ENCODE data around the gene LINC00305. TPM values are rescaled to one million over a fixed set of nuclear protein-coding genes. Genes with fewer than 3 reads are reported as not detected.

The LINC00305 gene
- total RNA-seq = not detected

GRCh38 chr18:64148988-64149387 lies at the start of gene LINC00305:
LINC00305 (minus strand) TSS chr18:64149088.
- Mint-ChIP-seq H3K36me3 (ENCODE audit: low read depth) (no peaks in the 10 kb centered on the region), H3K9me3 (no peaks in the 10 kb centered on the region), H3K27me3 (no peaks in the 10 kb centered on the region), H3K4me3 (no peak within 1 kb of the TSS), H3K4me1 (no peaks in the 10 kb centered on the region), H3K27ac (no peak within 1 kb of the TSS)
- POLR2A ChIA-PET = no interaction called here
- no peak for DNase-seq
- CTCF ChIA-PET = no interaction called here

- DNase-seq = no peak
- H3K4me3 Mint-ChIP-seq = no peak overlapping the region
- H3K4me1 Mint-ChIP-seq = no peaks in the 10 kb centered on the region
- CTCF ChIA-PET = no interaction called here
- H3K27ac Mint-ChIP-seq = no peak overlapping the region
- no peaks in the 10 kb centered on the region for H3K9me3 Mint-ChIP-seq
- H3K27me3 Mint-ChIP-seq = no peaks in the 10 kb centered on the region
- H3K36me3 Mint-ChIP-seq (ENCODE audit: low read depth) = no peaks in the 10 kb centered on the region
- POLR2A ChIA-PET = no interaction called here
Observed at GRCh38 chr18:64191069-64191468, 42.2 kb upstream of the LINC00305 start.

GRCh38 chr18:64185987-64186386 lies 37.1 kb upstream of the LINC00305 start:
- H3K4me3 Mint-ChIP-seq = no peak overlapping the region
- CTCF ChIA-PET = no interaction called here
- H3K36me3 Mint-ChIP-seq (ENCODE audit: low read depth) = no peaks in the 10 kb centered on the region
- no peaks in the 10 kb centered on the region for H3K4me1 Mint-ChIP-seq
- DNase-seq = no peak
- H3K27me3 Mint-ChIP-seq = no peaks in the 10 kb centered on the region
- no peaks in the 10 kb centered on the region for H3K9me3 Mint-ChIP-seq
- no peak overlapping the region for H3K27ac Mint-ChIP-seq
- POLR2A ChIA-PET = no interaction called here

DNA sequence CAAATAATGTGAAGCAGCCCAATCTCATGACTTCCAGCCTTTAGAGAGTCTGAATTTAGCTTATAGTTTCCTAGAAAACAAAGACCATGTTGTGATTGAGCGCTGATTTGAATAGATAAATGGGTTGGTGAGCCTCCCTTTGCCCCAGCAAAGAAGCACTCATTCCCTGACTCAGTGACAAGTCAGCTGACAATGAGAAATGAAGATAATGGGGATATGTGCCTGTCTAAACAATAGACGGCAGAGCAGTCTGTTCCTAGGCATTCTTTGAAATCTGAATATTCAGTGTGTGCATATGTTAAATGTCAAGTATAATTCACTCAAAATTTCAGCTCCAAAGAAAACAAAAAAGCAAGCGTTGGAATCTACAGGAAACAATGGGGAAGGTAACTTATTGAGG lies 34.8 kb upstream of the LINC00305 start:
- CTCF ChIA-PET = no interaction called here

DNA sequence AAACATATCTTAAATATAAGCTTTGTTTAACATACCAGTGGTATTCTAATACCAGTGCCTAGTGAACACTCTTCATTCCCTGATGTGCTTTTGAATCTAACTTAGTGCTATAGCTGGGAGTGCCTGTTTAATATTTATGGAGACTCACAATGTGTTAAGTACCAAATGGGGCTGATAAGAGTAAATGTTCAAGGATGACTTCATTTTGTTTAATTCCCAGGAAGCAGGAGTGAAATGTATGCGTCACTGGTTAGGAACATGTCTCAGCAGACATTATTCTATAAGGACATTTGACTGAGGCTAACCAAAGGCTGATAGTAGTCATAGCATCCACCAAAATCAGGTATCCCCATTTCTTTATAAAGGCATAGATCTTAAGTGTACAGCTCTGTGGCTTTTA lies 31.7 kb upstream of the LINC00305 start:
- no peaks in the 10 kb centered on the region for H3K36me3 Mint-ChIP-seq (ENCODE audit: low read depth)
- POLR2A ChIA-PET = no interaction called here
- DNase-seq = no peak
- H3K4me3 Mint-ChIP-seq = no peak overlapping the region
- H3K4me1 Mint-ChIP-seq = no peaks in the 10 kb centered on the region
- H3K27me3 Mint-ChIP-seq = no peaks in the 10 kb centered on the region
- no peaks in the 10 kb centered on the region for H3K9me3 Mint-ChIP-seq
- no peak overlapping the region for H3K27ac Mint-ChIP-seq
- CTCF ChIA-PET = no interaction called here

More for the DNA sequence above, 34.8 kb upstream of the LINC00305 start:
- no peak overlapping the region for H3K27ac Mint-ChIP-seq
- no peaks in the 10 kb centered on the region for H3K4me1 Mint-ChIP-seq
- H3K9me3 Mint-ChIP-seq = no peaks in the 10 kb centered on the region
- no peaks in the 10 kb centered on the region for H3K36me3 Mint-ChIP-seq (ENCODE audit: low read depth)
- POLR2A ChIA-PET = no interaction called here
- no peak overlapping the region for H3K4me3 Mint-ChIP-seq
- no peak for DNase-seq
- H3K27me3 Mint-ChIP-seq = no peaks in the 10 kb centered on the region

DNA sequence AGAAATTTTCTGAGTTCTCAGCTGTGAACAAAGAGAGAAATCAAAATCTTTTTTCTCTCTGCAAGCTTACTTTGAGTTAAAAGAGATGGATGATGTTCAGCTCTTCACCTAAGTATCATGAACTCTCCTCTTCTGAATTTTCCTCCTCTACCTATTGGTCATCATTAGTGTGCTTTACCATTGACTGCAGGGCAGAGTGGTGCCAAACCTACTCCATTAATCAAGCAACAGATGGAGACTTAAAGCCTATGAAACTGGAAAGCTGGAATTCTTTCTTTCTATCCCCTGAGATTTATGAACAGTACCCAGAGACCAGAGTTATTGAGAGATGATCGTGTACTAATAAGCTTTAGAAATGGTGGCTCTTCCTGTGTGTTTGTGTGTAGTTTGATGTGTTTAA lies 31.3 kb upstream of the LINC00305 start:
- DNase-seq = no peak
- Mint-ChIP-seq H3K4me1 (no peaks in the 10 kb centered on the region), H3K27me3 (no peaks in the 10 kb centered on the region), H3K36me3 (ENCODE audit: low read depth) (no peaks in the 10 kb centered on the region), H3K4me3 (no peak overlapping the region), H3K9me3 (no peaks in the 10 kb centered on the region), H3K27ac (no peak overlapping the region)
- ChIA-PET CTCF (no interaction called here), POLR2A (no interaction called here)

DNA sequence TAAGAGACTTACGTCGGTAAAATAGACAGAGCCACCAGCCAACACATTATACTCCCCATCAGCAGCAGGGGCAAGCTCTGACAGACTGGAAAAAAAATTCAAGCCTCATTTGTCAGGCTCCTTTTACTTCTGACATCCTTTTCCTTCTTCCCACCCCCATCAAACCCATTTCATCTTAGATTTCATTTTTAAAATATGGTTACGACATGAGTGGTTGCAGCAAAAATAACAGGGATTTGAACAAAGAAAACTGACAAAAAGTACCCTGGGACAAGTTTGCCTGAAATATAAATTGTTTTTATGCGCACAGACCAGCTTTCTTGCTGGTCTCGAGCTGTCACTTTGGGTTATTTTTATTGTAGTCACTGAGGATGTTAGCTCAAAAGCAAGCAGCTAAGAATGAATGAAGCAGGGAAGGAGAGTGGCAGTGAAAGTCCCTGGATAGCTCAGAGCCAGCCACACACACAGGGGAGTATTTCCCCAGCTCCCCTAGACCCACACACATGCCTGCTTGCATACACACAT lies 30.7 kb upstream of the LINC00305 start:
- no peak overlapping the region for H3K27ac Mint-ChIP-seq
- no peaks in the 10 kb centered on the region for H3K36me3 Mint-ChIP-seq (ENCODE audit: low read depth)
- CTCF ChIA-PET = no interaction called here
- no peaks in the 10 kb centered on the region for H3K9me3 Mint-ChIP-seq
- no peaks in the 10 kb centered on the region for H3K4me1 Mint-ChIP-seq
- POLR2A ChIA-PET = no interaction called here
- no peak for DNase-seq
- no peak overlapping the region for H3K4me3 Mint-ChIP-seq
- no peaks in the 10 kb centered on the region for H3K27me3 Mint-ChIP-seq

DNA sequence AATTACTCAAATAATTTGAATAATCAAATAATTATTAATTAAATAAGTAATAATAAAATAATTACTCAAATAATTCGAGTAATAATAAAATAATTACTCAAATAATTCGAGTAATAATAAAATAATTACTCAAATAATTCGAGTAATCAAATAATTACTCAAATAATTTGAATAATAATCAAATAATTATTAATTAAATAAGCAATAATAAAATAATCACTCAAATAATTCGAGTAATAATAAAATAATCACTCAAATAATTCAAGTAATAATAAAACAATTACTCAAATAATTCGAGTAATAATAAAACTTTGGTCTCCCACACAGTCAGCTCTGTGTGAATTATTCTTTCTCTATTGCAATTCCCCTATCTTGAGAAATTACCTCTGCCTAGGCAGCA lies 30.0 kb upstream of the LINC00305 start:
- H3K4me1 Mint-ChIP-seq = no peaks in the 10 kb centered on the region
- no peak overlapping the region for H3K27ac Mint-ChIP-seq
- H3K36me3 Mint-ChIP-seq (ENCODE audit: low read depth) = no peaks in the 10 kb centered on the region
- no peak for DNase-seq
- H3K27me3 Mint-ChIP-seq = no peaks in the 10 kb centered on the region
- CTCF ChIA-PET = no interaction called here
- POLR2A ChIA-PET = no interaction called here
- no peak overlapping the region for H3K4me3 Mint-ChIP-seq
- H3K9me3 Mint-ChIP-seq = no peaks in the 10 kb centered on the region

DNA sequence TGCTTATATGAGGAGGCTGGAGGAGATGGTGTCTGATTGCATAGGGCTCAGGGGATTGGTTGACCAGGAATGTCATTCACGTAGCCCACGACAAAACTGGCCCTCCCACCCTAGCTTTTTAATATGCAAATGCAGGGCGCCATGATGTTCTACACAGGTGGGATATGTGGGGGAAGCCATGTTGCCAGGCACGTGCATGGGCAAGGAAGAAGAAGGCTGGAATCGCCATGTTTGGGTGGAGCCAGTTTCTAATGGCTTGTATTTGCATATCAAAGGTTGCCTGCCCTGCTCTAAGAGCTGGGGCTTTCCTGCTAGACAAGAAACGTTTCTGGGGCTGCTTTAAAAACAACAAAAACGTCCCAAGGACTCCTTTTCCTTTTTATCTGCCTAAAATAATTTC lies 26.5 kb upstream of the LINC00305 start:
- no peak overlapping the region for H3K27ac Mint-ChIP-seq
- no peak overlapping the region for H3K4me3 Mint-ChIP-seq
- no peaks in the 10 kb centered on the region for H3K4me1 Mint-ChIP-seq
- POLR2A ChIA-PET = no interaction called here
- CTCF ChIA-PET = no interaction called here
- H3K27me3 Mint-ChIP-seq = no peaks in the 10 kb centered on the region
- no peaks in the 10 kb centered on the region for H3K36me3 Mint-ChIP-seq (ENCODE audit: low read depth)
- no peaks in the 10 kb centered on the region for H3K9me3 Mint-ChIP-seq
- DNase-seq = no peak

DNA sequence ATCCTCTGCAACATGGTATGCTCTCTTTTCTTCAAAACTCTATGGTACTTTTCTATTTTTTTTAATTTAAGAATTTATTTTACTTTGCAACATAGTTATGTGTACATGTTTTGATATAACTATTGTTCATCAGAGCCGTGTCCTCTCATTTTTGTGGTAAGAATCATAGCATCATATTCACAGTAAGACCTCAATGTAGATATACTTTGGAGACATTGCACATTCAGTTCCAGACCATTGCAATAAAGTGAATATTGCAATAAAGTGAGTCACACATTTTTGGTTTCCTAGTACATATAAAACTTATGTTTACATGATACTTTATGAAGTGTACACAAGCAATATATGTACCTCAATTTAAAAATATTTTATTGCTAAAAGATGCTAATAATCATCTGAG lies 22.7 kb upstream of the LINC00305 start:
- CTCF ChIA-PET = no interaction called here
- no peak overlapping the region for H3K27ac Mint-ChIP-seq
- H3K9me3 Mint-ChIP-seq = no peaks in the 10 kb centered on the region
- H3K4me3 Mint-ChIP-seq = no peak overlapping the region
- POLR2A ChIA-PET = no interaction called here
- no peaks in the 10 kb centered on the region for H3K4me1 Mint-ChIP-seq
- no peak for DNase-seq
- H3K27me3 Mint-ChIP-seq = peaks cover 3% of the 10 kb centered on the region
- H3K36me3 Mint-ChIP-seq (ENCODE audit: low read depth) = no peaks in the 10 kb centered on the region

- ChIA-PET POLR2A (interaction anchor here (1.0 kb wide), 1 partner anchor 10 kb away, joined by 3 read pairs; no protein-coding TSS in a partner anchor), CTCF (no interaction called here)
- Mint-ChIP-seq H3K27me3 (peaks cover 3% of the 10 kb centered on the region), H3K27ac (no peak overlapping the region), H3K4me1 (no peaks in the 10 kb centered on the region), H3K36me3 (ENCODE audit: low read depth) (no peaks in the 10 kb centered on the region), H3K4me3 (no peak overlapping the region), H3K9me3 (no peaks in the 10 kb centered on the region)
- no peak for DNase-seq
Observed at GRCh38 chr18:64167408-64167925, 18.6 kb upstream of the LINC00305 start.

- DNase-seq = no peak
- H3K27me3 Mint-ChIP-seq = peaks cover 3% of the 10 kb centered on the region
- POLR2A ChIA-PET = interaction anchor here (0.9 kb wide), 1 partner anchor 45 kb away, joined by 3 read pairs; no protein-coding TSS in a partner anchor
- no peak overlapping the region for H3K4me3 Mint-ChIP-seq
- no peak overlapping the region for H3K27ac Mint-ChIP-seq
- H3K36me3 Mint-ChIP-seq (ENCODE audit: low read depth) = no peaks in the 10 kb centered on the region
- H3K9me3 Mint-ChIP-seq = no peaks in the 10 kb centered on the region
- H3K4me1 Mint-ChIP-seq = no peaks in the 10 kb centered on the region
- CTCF ChIA-PET = no interaction called here
Observed at GRCh38 chr18:64165906-64166305, 17.0 kb upstream of the LINC00305 start.

- no peaks in the 10 kb centered on the region for H3K36me3 Mint-ChIP-seq (ENCODE audit: low read depth)
- DNase-seq = no peak
- CTCF ChIA-PET = no interaction called here
- H3K27me3 Mint-ChIP-seq = peaks cover 3% of the 10 kb centered on the region
- H3K4me1 Mint-ChIP-seq = no peaks in the 10 kb centered on the region
- no peak overlapping the region for H3K4me3 Mint-ChIP-seq
- POLR2A ChIA-PET = interaction anchor here (0.9 kb wide), 1 partner anchor 46 kb away, joined by 3 read pairs; no protein-coding TSS in a partner anchor
- no peak overlapping the region for H3K27ac Mint-ChIP-seq
- no peaks in the 10 kb centered on the region for H3K9me3 Mint-ChIP-seq
Observed at GRCh38 chr18:64164883-64165282, 16.0 kb upstream of the LINC00305 start.

DNA sequence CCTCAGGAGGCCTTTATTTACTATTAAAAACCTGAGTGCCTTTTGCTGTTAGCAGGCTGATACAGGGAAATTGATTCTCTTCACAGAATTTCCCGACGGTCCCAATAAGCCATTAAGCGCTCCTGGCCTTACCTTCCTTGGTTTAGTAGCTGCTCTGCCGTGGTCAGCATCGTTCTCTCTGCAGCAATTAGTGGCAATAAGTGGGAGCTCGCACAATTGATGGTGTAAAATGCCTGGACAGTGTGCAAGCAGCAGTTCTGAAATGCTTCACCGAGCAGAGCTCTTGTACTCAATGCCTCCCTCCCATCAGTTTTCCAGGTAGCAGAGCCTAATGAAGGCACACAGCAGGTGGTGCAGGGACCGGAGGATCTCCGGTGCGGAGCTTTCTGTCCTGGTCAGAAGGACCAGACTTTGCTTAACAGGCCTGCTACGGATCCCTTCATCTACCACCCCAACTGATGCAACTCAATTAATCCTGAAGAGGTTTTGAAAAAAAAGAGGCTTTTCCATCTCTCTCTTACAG lies 1.1 kb upstream of the LINC00305 start:
- no peak overlapping the region for H3K27ac Mint-ChIP-seq
- ChIA-PET POLR2A (no interaction called here), CTCF (no interaction called here)
- no peaks in the 10 kb centered on the region for H3K4me1 Mint-ChIP-seq
- no peaks in the 10 kb centered on the region for H3K27me3 Mint-ChIP-seq
- DNase-seq = no peak
- no peak overlapping the region for H3K4me3 Mint-ChIP-seq
- no peaks in the 10 kb centered on the region for H3K36me3 Mint-ChIP-seq (ENCODE audit: low read depth)
- no peaks in the 10 kb centered on the region for H3K9me3 Mint-ChIP-seq

Data from activated CD4-positive, alpha-beta memory T cell treated with anti-CD3 and anti-CD28 coated beads, Interleukin-2, amount 10 ng/mL, durations not matched to agents 7 days and 5 days (primary cell).